ENCODE data around the gene ISY1.
"Not testable (repeated sequence)": the region's sequence is repeated elsewhere in the genome, so short reads cannot be mapped to it uniquely, and the experiment has no call there.

ISY1 gene

GRCh38 chr3:129160891-129161859 is at the start of gene ISY1:
Gene ISY1, minus strand, starts transcription at chr3:129161063. Its CDS starts 88 bp downstream, at chr3:129160975.
- DNase-seq (ENCODE audit: low read depth) = peak; percentile 92

- no peak for DNase-seq (ENCODE audit: low read depth)
These were observed 46.6 kb upstream of the ISY1 start for GRCh38 chr3:129207479-129207878.

GRCh38 chr3:129205109-129205832 is 44.4 kb upstream of the ISY1 start:
- no peak for DNase-seq (ENCODE audit: low read depth)

- DNase-seq (ENCODE audit: low read depth) = no peak
These were observed 43.6 kb upstream of the ISY1 start for GRCh38 chr3:129204473-129204872.

DNA sequence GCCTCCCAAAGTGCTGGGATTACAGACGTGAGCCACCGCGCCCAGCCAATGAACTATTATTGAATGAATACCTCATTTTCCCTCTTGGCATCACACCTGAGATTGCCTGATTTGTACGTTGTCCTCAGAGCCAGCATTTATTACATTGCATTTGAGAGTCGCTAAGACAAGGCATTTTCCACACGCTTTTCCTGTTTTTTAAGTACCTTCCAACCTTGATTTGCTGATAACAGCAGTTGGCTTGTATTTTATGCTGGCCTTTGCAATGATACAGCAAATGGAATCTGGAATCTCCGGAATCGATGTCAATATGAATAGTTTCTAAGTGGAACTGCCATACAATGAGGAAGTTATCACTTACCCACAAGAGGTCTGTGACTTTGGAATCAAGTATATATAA is 38.5 kb upstream of the ISY1 start:
- DNase-seq (ENCODE audit: low read depth) = no peak

DNA sequence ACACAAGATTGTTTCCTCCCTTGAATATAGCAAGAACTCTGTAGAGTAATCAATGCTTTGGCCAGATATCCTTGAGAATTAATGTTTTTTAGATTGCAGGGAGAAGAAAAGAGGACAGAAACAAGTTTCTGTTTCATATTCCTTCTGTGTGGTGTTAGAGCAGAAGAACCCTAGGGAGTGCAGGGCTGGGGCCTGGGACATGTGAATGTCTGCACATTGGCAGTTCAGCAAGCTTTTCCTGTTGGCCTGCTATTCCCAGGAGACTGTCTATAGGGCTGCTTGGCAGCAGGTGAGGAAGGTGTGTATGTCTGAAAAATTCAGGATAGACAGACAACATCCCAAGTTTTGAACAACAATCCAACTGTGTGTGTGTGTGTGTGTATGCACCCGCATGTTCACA is 36.5 kb upstream of the ISY1 start:
- no peak for DNase-seq (ENCODE audit: low read depth)

- no peak for DNase-seq (ENCODE audit: low read depth)
These were observed 35.7 kb upstream of the ISY1 start for GRCh38 chr3:129196601-129197000.

- DNase-seq (ENCODE audit: low read depth) = peak; percentile 81
These were observed 34.9 kb upstream of the ISY1 start for GRCh38 chr3:129195731-129196256.

GRCh38 chr3:129189793-129190192 is 28.9 kb upstream of the ISY1 start:
- not testable (repeated sequence) for DNase-seq (ENCODE audit: low read depth)

DNA sequence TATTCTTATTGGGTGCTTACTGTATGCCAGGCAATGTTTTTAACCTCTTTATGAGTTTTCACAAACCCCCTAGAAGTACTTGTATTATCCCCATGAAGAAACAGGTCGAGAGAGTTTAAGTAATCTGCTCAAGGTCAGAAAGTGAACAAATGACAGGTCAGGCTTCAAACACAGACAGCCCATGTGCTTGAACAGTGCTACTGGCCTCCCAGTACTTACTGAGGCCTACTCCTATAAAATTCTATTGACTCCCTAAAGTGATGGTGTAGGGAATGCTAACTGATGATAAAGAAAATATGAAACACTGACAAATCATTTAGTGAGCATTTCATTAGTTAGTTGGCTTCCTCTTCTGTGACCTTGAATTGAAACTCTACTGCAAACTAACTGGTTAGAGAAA is 27.0 kb upstream of the ISY1 start:
- DNase-seq (ENCODE audit: low read depth) = no peak

DNA sequence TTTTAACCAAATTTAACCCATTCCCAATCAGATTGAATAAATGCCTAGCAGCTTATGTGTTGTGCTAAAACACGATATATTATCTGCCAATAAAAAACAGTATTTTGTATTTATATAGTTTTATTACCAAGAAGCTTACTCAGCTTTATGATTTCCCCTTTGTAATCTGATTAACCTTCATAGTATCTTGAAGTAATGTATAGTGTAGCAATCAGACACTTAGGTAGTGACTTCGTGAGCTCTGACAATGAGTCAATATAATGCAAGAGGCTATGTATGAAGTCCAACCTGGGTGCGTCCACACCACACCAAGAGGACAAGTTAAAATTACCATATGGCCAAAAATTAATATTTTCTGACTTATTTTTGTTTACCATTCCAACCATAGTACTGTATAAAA is 24.9 kb upstream of the ISY1 start:
- DNase-seq (ENCODE audit: low read depth) = no peak

GRCh38 chr3:129184784-129185542 is 24.1 kb upstream of the ISY1 start:
- DNase-seq (ENCODE audit: low read depth) = not testable (repeated sequence)

DNA sequence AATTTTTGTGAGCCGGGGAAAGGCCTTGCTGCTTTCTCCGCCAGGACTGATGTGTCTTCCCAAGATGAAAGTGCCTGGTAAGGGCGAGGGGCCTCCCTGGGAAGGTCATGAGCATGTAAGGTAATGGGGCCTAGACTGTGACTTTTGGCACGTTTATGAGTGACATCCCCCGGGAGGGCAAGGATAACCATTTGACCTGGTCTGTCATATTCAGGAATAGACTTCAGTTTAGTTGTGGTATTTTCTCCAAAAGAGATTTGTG is 23.5 kb upstream of the ISY1 start:
- no peak for DNase-seq (ENCODE audit: low read depth)

GRCh38 chr3:129183569-129184395 is 22.9 kb upstream of the ISY1 start, which contains the start of gene CNBP:
Gene CNBP, minus strand, starts transcription at chr3:129183896. Its CDS starts 12,139 bp downstream, at chr3:129171757.
- peak; percentile 88 for DNase-seq (ENCODE audit: low read depth)

- no peak for DNase-seq (ENCODE audit: low read depth)
These were observed 21.7 kb upstream of the ISY1 start for GRCh38 chr3:129182390-129183185.

DNA sequence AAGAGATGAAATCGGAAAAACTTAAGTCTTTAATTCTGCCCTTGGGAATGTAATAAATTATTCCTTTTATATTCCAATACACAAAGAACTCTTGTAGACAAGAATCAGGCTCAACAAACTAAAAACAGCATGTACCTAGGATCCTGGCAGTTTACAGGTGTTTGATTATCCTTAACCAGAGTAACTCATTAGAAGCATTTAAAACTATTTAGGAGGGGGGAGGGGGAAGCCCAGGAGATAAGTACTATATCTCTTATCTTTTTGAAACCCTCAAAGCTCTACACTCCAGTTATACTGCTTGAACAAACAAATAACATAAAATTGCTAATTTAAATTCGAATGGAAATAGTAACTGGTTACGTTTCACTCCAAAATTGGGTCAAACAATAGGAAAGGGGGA is 21.0 kb upstream of the ISY1 start:
- DNase-seq (ENCODE audit: low read depth) = no peak

DNA sequence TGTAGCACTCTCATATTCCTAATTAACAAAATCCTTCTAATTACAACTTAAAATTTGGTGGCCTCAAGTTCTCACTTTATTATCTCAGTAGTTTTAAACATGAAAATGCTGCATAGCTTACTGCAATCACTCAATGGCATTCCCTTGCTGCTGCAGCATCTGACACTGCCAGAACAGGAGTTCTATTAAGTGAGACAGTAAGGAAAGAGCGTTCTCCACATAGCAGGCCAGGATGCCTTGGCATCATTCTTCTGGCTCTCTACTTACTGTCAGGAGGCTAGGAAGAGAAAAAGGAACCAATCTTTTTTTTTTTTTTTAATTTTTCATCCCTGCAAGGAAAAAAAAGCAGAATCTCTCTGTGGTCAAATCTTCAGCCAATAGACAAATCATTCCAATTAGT is 19.6 kb upstream of the ISY1 start:
- no peak for DNase-seq (ENCODE audit: low read depth)

GRCh38 chr3:129176051-129176450 is 15.2 kb upstream of the ISY1 start:
- no peak for DNase-seq (ENCODE audit: low read depth)

GRCh38 chr3:129173725-129174124 is 12.9 kb upstream of the ISY1 start:
- no peak for DNase-seq (ENCODE audit: low read depth)

- no peak for DNase-seq (ENCODE audit: low read depth)
These were observed 12.3 kb upstream of the ISY1 start for GRCh38 chr3:129173206-129173605.
